Fibroblast of pulmonary artery (primary cell): ENCODE data around the gene PHKA2.
"Not testable (repeated sequence)": the region's sequence is repeated elsewhere in the genome, so short reads cannot be mapped to it uniquely, and the experiment has no call there.

Source experiments
- DNase-seq: peaks from one replicate; pipeline ENCODE4 v3.0.0-alpha.2; 2010; ENCODE audit warnings: low read depth
- H3K4me3 ChIP-seq: replicated peaks from 2 replicates; pipeline ENCODE4 v1.5.1; 2011; ENCODE audit warnings: low read depth, mild to moderate bottlenecking, control low read depth, low read length, moderate library complexity
- TF ChIP-seq, protein P1 (sequence below): IDR thresholded peaks from 2 replicates; pipeline ENCODE4 v1.5.1; 2011; ENCODE audit warnings: mild to moderate bottlenecking, control low read depth, low read length, inconsistent platforms; ENCODE audit errors: missing control alignments

Gene PHKA2, protein sequence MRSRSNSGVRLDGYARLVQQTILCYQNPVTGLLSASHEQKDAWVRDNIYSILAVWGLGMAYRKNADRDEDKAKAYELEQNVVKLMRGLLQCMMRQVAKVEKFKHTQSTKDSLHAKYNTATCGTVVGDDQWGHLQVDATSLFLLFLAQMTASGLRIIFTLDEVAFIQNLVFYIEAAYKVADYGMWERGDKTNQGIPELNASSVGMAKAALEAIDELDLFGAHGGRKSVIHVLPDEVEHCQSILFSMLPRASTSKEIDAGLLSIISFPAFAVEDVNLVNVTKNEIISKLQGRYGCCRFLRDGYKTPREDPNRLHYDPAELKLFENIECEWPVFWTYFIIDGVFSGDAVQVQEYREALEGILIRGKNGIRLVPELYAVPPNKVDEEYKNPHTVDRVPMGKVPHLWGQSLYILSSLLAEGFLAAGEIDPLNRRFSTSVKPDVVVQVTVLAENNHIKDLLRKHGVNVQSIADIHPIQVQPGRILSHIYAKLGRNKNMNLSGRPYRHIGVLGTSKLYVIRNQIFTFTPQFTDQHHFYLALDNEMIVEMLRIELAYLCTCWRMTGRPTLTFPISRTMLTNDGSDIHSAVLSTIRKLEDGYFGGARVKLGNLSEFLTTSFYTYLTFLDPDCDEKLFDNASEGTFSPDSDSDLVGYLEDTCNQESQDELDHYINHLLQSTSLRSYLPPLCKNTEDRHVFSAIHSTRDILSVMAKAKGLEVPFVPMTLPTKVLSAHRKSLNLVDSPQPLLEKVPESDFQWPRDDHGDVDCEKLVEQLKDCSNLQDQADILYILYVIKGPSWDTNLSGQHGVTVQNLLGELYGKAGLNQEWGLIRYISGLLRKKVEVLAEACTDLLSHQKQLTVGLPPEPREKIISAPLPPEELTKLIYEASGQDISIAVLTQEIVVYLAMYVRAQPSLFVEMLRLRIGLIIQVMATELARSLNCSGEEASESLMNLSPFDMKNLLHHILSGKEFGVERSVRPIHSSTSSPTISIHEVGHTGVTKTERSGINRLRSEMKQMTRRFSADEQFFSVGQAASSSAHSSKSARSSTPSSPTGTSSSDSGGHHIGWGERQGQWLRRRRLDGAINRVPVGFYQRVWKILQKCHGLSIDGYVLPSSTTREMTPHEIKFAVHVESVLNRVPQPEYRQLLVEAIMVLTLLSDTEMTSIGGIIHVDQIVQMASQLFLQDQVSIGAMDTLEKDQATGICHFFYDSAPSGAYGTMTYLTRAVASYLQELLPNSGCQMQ

DNA sequence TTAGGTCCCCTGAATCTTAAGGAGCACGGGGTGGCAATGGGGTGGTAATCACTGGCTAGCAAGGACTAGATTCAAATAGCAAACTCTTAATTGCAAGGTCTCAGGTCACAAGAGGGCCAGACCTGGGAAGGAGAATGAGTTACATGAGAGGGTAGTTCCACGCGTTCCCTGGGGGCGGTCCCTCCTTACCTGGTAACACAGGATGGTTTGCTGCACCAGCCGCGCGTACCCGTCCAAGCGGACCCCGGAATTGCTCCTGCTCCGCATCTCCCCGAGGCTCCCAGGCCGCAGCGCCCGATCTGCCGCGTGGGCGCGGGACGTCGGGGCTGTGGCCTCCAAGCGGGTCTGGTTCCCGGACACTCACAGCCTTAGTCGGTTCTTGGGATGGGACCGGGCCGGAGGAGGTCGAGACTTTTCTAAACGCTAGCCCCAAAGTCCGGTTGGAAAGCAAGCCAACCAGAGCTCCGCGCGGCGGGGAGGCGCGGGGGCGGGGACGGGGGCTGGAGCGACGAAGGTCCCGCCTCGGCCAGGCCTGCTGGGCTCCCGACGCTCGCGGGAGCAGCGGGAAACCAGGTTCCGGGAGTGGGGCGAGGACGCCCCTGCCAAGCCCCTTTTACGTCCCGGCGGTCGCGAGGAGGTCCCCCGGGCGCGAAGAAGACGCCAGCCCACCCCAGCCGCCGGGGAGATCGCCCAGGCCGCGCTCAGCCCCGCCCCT lies at the start of gene PHKA2:
Gene PHKA2, minus strand, starts transcription at position 449 of the 715 bp plus-strand sequence. Its CDS starts 182 bp downstream, at position 267.
- TF ChIP-seq, protein P1, sequence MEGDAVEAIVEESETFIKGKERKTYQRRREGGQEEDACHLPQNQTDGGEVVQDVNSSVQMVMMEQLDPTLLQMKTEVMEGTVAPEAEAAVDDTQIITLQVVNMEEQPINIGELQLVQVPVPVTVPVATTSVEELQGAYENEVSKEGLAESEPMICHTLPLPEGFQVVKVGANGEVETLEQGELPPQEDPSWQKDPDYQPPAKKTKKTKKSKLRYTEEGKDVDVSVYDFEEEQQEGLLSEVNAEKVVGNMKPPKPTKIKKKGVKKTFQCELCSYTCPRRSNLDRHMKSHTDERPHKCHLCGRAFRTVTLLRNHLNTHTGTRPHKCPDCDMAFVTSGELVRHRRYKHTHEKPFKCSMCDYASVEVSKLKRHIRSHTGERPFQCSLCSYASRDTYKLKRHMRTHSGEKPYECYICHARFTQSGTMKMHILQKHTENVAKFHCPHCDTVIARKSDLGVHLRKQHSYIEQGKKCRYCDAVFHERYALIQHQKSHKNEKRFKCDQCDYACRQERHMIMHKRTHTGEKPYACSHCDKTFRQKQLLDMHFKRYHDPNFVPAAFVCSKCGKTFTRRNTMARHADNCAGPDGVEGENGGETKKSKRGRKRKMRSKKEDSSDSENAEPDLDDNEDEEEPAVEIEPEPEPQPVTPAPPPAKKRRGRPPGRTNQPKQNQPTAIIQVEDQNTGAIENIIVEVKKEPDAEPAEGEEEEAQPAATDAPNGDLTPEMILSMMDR = no peak
- DNase-seq = peak; percentile 53
- H3K4me3 ChIP-seq = peak within 1 kb of the TSS; percentile 69

DNA sequence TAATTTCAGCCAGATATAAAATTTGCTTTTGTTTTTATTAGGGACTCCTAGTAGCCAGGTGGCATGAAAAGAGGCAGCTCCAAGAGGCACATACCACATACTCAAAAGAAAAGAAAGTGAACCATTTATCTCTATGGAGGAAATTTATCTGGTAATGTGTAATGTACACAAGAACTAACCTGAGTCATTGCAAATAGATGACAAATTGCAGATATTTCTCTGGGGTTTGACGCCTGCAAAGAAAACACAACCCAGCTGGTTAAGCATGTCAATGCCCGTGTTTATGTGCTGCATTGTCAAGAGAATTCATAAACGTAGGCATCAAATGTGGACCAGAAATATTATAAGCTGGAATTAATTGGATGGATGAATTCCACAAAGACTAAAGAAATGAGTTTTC lies 46.9 kb upstream of the PHKA2 start:
- H3K4me3 ChIP-seq = no peak overlapping the region
- TF ChIP-seq, protein P1 = no peak
- DNase-seq = no peak

DNA sequence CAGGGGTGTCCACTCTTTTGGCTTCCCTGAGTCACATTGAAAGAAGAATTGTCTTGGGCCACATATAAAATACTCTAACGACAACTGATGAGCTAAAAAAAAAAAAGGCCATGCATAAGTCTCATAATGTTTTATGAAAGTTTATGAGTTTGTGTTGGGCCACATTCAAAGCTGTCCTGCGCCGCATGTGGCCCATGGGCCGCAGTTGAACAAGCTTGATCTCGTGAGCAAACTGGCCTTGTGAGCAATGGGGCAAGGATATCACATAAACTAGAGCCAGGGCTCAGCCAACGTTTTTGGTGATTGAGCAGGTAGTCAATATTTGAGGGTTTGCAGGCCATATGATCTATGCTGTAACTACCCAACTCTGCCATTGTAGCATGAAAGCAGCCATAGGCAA lies 44.6 kb upstream of the PHKA2 start:
- no peak for DNase-seq
- TF ChIP-seq, protein P1 = no peak
- no peak overlapping the region for H3K4me3 ChIP-seq

DNA sequence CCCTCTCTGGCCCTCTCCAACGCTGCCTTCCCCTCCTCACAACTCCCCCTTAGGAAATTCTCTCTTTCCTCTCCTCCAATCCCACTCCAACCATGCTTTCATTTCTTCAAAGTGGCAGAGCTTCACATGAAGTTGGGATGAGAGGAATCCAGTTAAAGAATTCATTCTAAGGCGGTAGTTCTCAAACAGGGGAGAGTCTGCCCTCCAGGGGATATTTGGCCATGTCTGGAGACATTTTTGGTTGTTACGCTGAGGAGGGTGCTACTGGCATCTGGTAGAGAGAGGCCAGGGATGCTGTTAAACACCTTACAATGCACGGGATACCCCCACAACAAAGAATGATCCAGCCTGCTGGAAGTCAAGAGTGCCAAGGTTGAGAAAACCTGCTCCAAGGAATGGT lies 40.5 kb upstream of the PHKA2 start:
- TF ChIP-seq, protein P1 = no peak
- no peak for DNase-seq
- no peak overlapping the region for H3K4me3 ChIP-seq

DNA sequence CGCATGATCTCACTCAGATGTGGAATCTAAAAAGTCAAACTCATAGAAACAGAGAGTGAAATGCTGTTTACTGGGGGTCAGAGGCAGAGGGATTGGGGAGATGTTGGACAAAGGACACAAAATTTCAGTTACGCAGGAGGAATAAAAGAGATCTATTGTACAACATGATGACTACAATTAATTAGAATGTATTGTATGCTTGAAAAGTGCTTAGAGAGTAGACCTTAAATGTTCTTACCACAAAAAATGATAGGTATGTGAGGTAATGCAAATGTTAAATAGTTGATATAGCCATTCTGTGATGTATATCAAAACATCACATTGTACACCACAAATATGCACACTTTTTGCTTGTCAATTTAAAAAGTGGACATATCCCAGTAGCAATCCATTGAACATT lies 36.1 kb upstream of the PHKA2 start:
- TF ChIP-seq, protein P1 = no peak
- no peak for DNase-seq
- H3K4me3 ChIP-seq = no peak overlapping the region

DNA sequence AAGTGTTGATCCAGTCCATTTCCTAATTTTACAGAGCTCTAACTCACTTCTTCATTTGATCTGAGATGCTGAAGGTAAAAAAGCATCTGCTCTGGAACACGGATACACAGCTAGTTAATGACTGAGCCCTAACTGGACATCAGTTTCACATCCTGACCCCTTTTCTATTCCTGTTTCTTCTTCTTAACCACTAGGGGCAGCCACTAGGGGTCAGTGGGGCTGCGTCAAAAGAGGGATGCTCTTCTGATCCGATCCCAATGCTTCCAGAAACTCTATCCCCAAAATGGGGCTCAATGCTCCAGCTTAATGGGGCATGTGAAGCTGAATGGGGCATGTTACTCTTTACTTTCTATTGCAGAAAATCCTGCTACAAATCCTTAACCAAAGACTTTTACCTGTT lies 33.4 kb upstream of the PHKA2 start:
- peak; percentile 18 for DNase-seq
- no peak overlapping the region for H3K4me3 ChIP-seq
- TF ChIP-seq, protein P1 = peak; percentile 54

DNA sequence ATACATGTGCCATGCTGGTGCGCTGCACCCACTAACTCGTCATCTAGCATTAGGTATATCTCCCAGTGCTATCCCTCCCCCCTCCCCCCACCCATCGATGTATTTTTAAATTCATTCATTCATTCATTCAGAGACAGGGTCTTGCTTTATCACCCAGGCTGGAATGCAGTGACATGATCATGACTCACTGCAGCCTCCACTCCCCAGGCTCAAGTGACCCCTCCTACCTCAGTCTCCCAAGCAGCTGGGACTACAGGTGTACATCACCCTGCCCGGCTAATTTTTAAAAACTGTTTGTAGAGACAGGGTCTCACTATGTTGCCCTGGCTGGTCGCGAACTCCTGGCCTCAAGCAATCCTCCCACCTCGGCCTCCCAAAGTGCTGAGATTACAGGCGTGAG lies 32.7 kb upstream of the PHKA2 start:
- not testable (repeated sequence) for DNase-seq, H3K4me3 ChIP-seq
